ENCODE measurements around the gene NAA60. TPM values are rescaled to one million over a fixed set of nuclear protein-coding genes. Genes with fewer than 3 reads are reported as not detected.

Gene NAA60
- total RNA-seq, 1 experiment from 2014 or later, result 39.4 TPM

GRCh38 chr16:3458852-3459361, 15.4 kb downstream of the NAA60 start:
- TF ChIP-seq CTCF (conservative IDR thresholded peaks at IDR 0.05; ENCODE audit: low read depth, low read length) (no peak), EZH2 (IDR thresholded peaks at IDR 0.05; ENCODE audit: borderline replicate concordance, low read depth, low read length, poor library complexity, severe bottlenecking) (no peak)
- BruUV-seq (replicated peaks), result no TSS peak
- H3K4me1 ChIP-seq (ENCODE audit: insufficient read depth, low read length, poor library complexity, severe bottlenecking), result peaks cover 35% of the 10 kb centered on the region
- POLR2A ChIA-PET (ENCODE audit: low non-redundant PET), result no interaction called here
- H3K4me3 ChIP-seq (ENCODE audit: low read depth, low read length, poor library complexity, severe bottlenecking), result peak overlapping the region; percentile 87
- H3K27me3 ChIP-seq (replicated peaks; ENCODE audit: insufficient read depth, low read depth, low read length, poor library complexity), result no peaks in the 10 kb centered on the region
- no peak for DNase-seq (ENCODE audit: low spot score)
- intact Hi-C loops (cut with micrococcal nuclease; ENCODE audit: unreplicated experiment), result no loop called here
- H3K9me3 ChIP-seq (ENCODE audit: low read depth, low read length, poor library complexity, severe bottlenecking), result no peaks in the 10 kb centered on the region
- CTCF ChIA-PET, result no interaction called here
- no peaks in the 10 kb centered on the region for H3K36me3 ChIP-seq (ENCODE audit: insufficient read depth, low read length, poor library complexity, severe bottlenecking)
- H3K27ac ChIP-seq (ENCODE audit: low read depth, low read length, poor library complexity, severe bottlenecking), result peak overlapping the region; percentile 95

GRCh38 chr16:3459401-3460090, 16.1 kb downstream of the NAA60 start:
- no TSS peak for BruUV-seq (replicated peaks)
- DNase-seq (ENCODE audit: low spot score), result no peak
- Histone ChIP-seq H3K9me3 (ENCODE audit: low read depth, low read length, poor library complexity, severe bottlenecking) (no peaks in the 10 kb centered on the region), H3K27me3 (replicated peaks; ENCODE audit: insufficient read depth, low read depth, low read length, poor library complexity) (no peaks in the 10 kb centered on the region), H3K27ac (ENCODE audit: low read depth, low read length, poor library complexity, severe bottlenecking) (no peak overlapping the region), H3K4me3 (ENCODE audit: low read depth, low read length, poor library complexity, severe bottlenecking) (peak overlapping the region; percentile 87), H3K36me3 (ENCODE audit: insufficient read depth, low read length, poor library complexity, severe bottlenecking) (no peaks in the 10 kb centered on the region), H3K4me1 (ENCODE audit: insufficient read depth, low read length, poor library complexity, severe bottlenecking) (peaks cover 35% of the 10 kb centered on the region)
- intact Hi-C loops (cut with micrococcal nuclease; ENCODE audit: unreplicated experiment), result no loop called here
- POLR2A ChIA-PET (ENCODE audit: low non-redundant PET), result no interaction called here
- TF ChIP-seq EZH2 (IDR thresholded peaks at IDR 0.05; ENCODE audit: borderline replicate concordance, low read depth, low read length, poor library complexity, severe bottlenecking), result no peak
- no peak for TF ChIP-seq CTCF (conservative IDR thresholded peaks at IDR 0.05; ENCODE audit: low read depth, low read length)
- CTCF ChIA-PET, result no interaction called here

GRCh38 chr16:3460121-3460520, 16.6 kb downstream of the NAA60 start:
- CTCF ChIA-PET, result no interaction called here
- no peak for DNase-seq (ENCODE audit: low spot score)
- POLR2A ChIA-PET (ENCODE audit: low non-redundant PET), result no interaction called here

More at GRCh38 chr16:3460121-3460520, 16.6 kb downstream of the NAA60 start:
- Histone ChIP-seq H3K27ac (ENCODE audit: low read depth, low read length, poor library complexity, severe bottlenecking) (no peak overlapping the region), H3K4me1 (ENCODE audit: insufficient read depth, low read length, poor library complexity, severe bottlenecking) (peaks cover 35% of the 10 kb centered on the region), H3K4me3 (ENCODE audit: low read depth, low read length, poor library complexity, severe bottlenecking) (no peak overlapping the region), H3K9me3 (ENCODE audit: low read depth, low read length, poor library complexity, severe bottlenecking) (no peaks in the 10 kb centered on the region), H3K27me3 (replicated peaks; ENCODE audit: insufficient read depth, low read depth, low read length, poor library complexity) (no peaks in the 10 kb centered on the region), H3K36me3 (ENCODE audit: insufficient read depth, low read length, poor library complexity, severe bottlenecking) (no peaks in the 10 kb centered on the region)
- no peak for TF ChIP-seq CTCF (conservative IDR thresholded peaks at IDR 0.05; ENCODE audit: low read depth, low read length)
- no peak for TF ChIP-seq EZH2 (IDR thresholded peaks at IDR 0.05; ENCODE audit: borderline replicate concordance, low read depth, low read length, poor library complexity, severe bottlenecking)
- intact Hi-C loops (cut with micrococcal nuclease; ENCODE audit: unreplicated experiment), result no loop called here
- no TSS peak for BruUV-seq (replicated peaks)
